IMR-90 (cell line): ENCODE data around the gene FOSB. TPM values are rescaled to one million over a fixed set of nuclear protein-coding genes. Genes with fewer than 3 reads are reported as not detected.

Source experiments
- ATAC-seq: fragments of 200-7000 bp; cut with Tn5 transposase; 2 replicates; pipeline ENCODE4 v1.9.1; 2020; ENCODE audit warnings: low read depth, mild to moderate bottlenecking, moderate library complexity
- BruUV-seq: library from RNA; stranded (reverse); fragments of 400-500 nt; replicated peaks from 2 replicates; lab custom pipeline; 2021; lab: Mats Ljungman, UMichigan
- CTCF ChIA-PET: fragments of 300-600 bp; formaldehyde crosslinking; extraction: SDS; loops from one replicate; lab custom pipeline; 2021; ENCODE audit warnings: antibody characterized with exemption; lab: Yijun Ruan, JAX
- POLR2A ChIA-PET: fragments of 300-600 bp; sonication (Branson Sonifier 250); formaldehyde crosslinking; loops from one replicate; lab custom pipeline; 2022; ENCODE audit warnings: antibody characterized with exemption; ENCODE audit not compliant: unreplicated experiment; lab: Charles Lee
- DNase-seq: peaks from one replicate; pipeline ENCODE4 v3.0.0; 2013
- H2AFZ ChIP-seq: replicated peaks from 2 replicates; pipeline ENCODE3; 2013; ENCODE audit warnings: low read length, mild to moderate bottlenecking; ENCODE audit not compliant: poor library complexity
- H2AK5ac ChIP-seq: 2 replicates; pipeline ENCODE4 v1.6.1; 2013; ENCODE audit warnings: low read depth, low read length, inconsistent platforms
- H2AK9ac ChIP-seq: replicated peaks from 2 replicates; pipeline ENCODE3; 2013; ENCODE audit warnings: mild to moderate bottlenecking, low read depth, low read length, moderate library complexity; ENCODE audit not compliant: poor library complexity
- H2BK120ac ChIP-seq: 2 replicates; pipeline ENCODE4 v1.6.1; 2013; ENCODE audit warnings: low read depth, low read length, inconsistent platforms
- H2BK15ac ChIP-seq: 3 replicates; pipeline ENCODE4 v1.6.1; 2013; ENCODE audit warnings: low read depth, low read length, inconsistent platforms
- H2BK20ac ChIP-seq: 2 replicates; pipeline ENCODE4 v1.6.1; 2013; ENCODE audit warnings: low read depth, mild to moderate bottlenecking, inconsistent platforms, low read length, moderate library complexity
- H2BK5ac ChIP-seq: 2 replicates; pipeline ENCODE4 v1.6.1; 2013; ENCODE audit warnings: mild to moderate bottlenecking, low read depth, low read length, inconsistent platforms; ENCODE audit not compliant: poor library complexity, severe bottlenecking
- H3K14ac ChIP-seq: replicated peaks from 2 replicates; pipeline ENCODE4 v1.6.1; 2013; ENCODE audit warnings: low read depth, low read length, inconsistent platforms
- H3K18ac ChIP-seq: 2 replicates; pipeline ENCODE4 v1.6.1; 2013; ENCODE audit warnings: low read depth, low read length, control low read depth
- H3K23ac ChIP-seq: 2 replicates; pipeline ENCODE4 v1.6.1; 2013; ENCODE audit warnings: low read depth, low read length, inconsistent platforms
- H3K27ac ChIP-seq: 2 replicates; pipeline ENCODE4 v1.5.1; 2013; ENCODE audit warnings: mild to moderate bottlenecking, control low read depth, low read length; ENCODE audit not compliant: insufficient read depth
- H3K27me3 ChIP-seq: 2 replicates; pipeline ENCODE4 v1.6.1; 2013; ENCODE audit warnings: low read length; ENCODE audit not compliant: control insufficient read depth, insufficient read depth
- H3K36me3 ChIP-seq: 2 replicates; pipeline ENCODE4 v1.6.1; 2013; ENCODE audit warnings: low read length, mixed read lengths; ENCODE audit not compliant: control insufficient read depth, insufficient read depth
- H3K4ac ChIP-seq: 2 replicates; pipeline ENCODE4 v1.6.1; 2013; ENCODE audit warnings: low read depth, low read length, inconsistent platforms
- H3K4me1 ChIP-seq: 2 replicates; pipeline ENCODE4 v1.6.1; 2013; ENCODE audit warnings: low read length, mixed read lengths; ENCODE audit not compliant: control insufficient read depth, insufficient read depth
- H3K4me2 ChIP-seq: 2 replicates; pipeline ENCODE4 v1.6.1; 2013; ENCODE audit warnings: low read depth, mild to moderate bottlenecking, control low read depth, low read length, moderate library complexity
- H3K4me3 ChIP-seq: 2 replicates; pipeline ENCODE4 v1.5.1; 2013; ENCODE audit warnings: low read depth, mild to moderate bottlenecking, control low read depth, low read length, moderate library complexity; ENCODE audit not compliant: insufficient read depth
- H3K56ac ChIP-seq: 2 replicates; pipeline ENCODE4 v1.6.1; 2013; ENCODE audit warnings: low read length, inconsistent platforms; ENCODE audit not compliant: insufficient read depth; ENCODE audit errors: extremely low read depth
- H3K79me1 ChIP-seq, 2 experiments: 2 replicates each; pipeline ENCODE4 v1.6.1; 2013; ENCODE audit warnings: low read length in 2 of 2, inconsistent platforms in 1 of 2, low read depth in 1 of 2
- H3K9ac ChIP-seq: 2 replicates; pipeline ENCODE4 v1.6.1; 2013; ENCODE audit warnings: low read depth, low read length, control low read depth
- H3K9me1 ChIP-seq: 2 replicates; pipeline ENCODE4 v1.6.1; 2013; ENCODE audit warnings: low read length, inconsistent platforms; ENCODE audit not compliant: insufficient read depth
- H3K9me3 ChIP-seq: 2 replicates; pipeline ENCODE4 v1.6.1; 2013; ENCODE audit warnings: low read length; ENCODE audit not compliant: control insufficient read depth, insufficient read depth
- H4K20me1 ChIP-seq: 2 replicates; pipeline ENCODE4 v1.6.1; 2013; ENCODE audit warnings: low read length, inconsistent platforms; ENCODE audit not compliant: insufficient read depth
- H4K5ac ChIP-seq: 2 replicates; pipeline ENCODE4 v1.6.1; 2013; ENCODE audit warnings: mild to moderate bottlenecking, low read depth, low read length, control low read depth
- H4K8ac ChIP-seq, 2 experiments: 2 replicates each; pipeline ENCODE4 v1.6.1; 2013; ENCODE audit warnings: low read depth in 2 of 2, low read length in 2 of 2, control low read depth in 1 of 2, inconsistent platforms in 1 of 2
- H4K91ac ChIP-seq: 2 replicates; pipeline ENCODE4 v1.6.1; 2013; ENCODE audit warnings: low read depth, low read length, inconsistent platforms; ENCODE audit not compliant: insufficient read depth
- BHLHE40 ChIP-seq: fragments of 150-350 bp; IDR thresholded peaks from 2 replicates; pipeline ENCODE4 v1.6.1; 2016; ENCODE audit warnings: mild to moderate bottlenecking, low read depth, low read length
- CEBPB ChIP-seq: IDR thresholded peaks from 2 replicates; pipeline ENCODE4 v1.6.1; 2012; ENCODE audit warnings: low read depth, low read length, improper control_type of control experiment
- CHD1 ChIP-seq: IDR thresholded peaks from 2 replicates; pipeline ENCODE4 v1.6.1; 2012; ENCODE audit warnings: low read depth, low read length, improper control_type of control experiment
- CTCF ChIP-seq: conservative IDR thresholded peaks from 2 replicates; pipeline ENCODE4 v1.5.1; 2012; ENCODE audit warnings: mild to moderate bottlenecking, low read depth, low read length, improper control_type of control experiment
- ELK1 ChIP-seq: fragments of 150-350 bp; IDR thresholded peaks from 2 replicates; pipeline ENCODE4 v1.6.1; 2016; ENCODE audit warnings: low read depth, mild to moderate bottlenecking, low read length, moderate library complexity, borderline replicate concordance
- FOS ChIP-seq: fragments of 150-350 bp; IDR thresholded peaks from 2 replicates; pipeline ENCODE4 v1.6.1; 2016; ENCODE audit warnings: low read depth, low read length
- MAFK ChIP-seq: IDR thresholded peaks from 2 replicates; pipeline ENCODE4 v1.6.1; 2012; ENCODE audit warnings: low read depth, low read length, improper control_type of control experiment
- MAZ ChIP-seq: IDR thresholded peaks from 2 replicates; pipeline ENCODE4 v1.6.1; 2012; ENCODE audit warnings: low read depth, mild to moderate bottlenecking, low read length, improper control_type of control experiment, moderate library complexity, borderline replicate concordance
- MXI1 ChIP-seq: IDR thresholded peaks from 2 replicates; pipeline ENCODE4 v1.6.1; 2012; ENCODE audit warnings: low read depth, mild to moderate bottlenecking, low read length, moderate library complexity, borderline replicate concordance
- NFE2L2 ChIP-seq: fragments of 150-350 bp; IDR thresholded peaks from 2 replicates; pipeline ENCODE4 v1.6.1; 2016; ENCODE audit warnings: low read depth, mild to moderate bottlenecking, low read length
- POLR2A ChIP-seq: IDR thresholded peaks from 2 replicates; pipeline ENCODE4 v1.6.1; 2012; ENCODE audit warnings: mild to moderate bottlenecking, low read depth, low read length
- RAD21 ChIP-seq: IDR thresholded peaks from 2 replicates; pipeline ENCODE4 v1.6.1; 2012; ENCODE audit warnings: low read length, improper control_type of control experiment
- RCOR1 ChIP-seq: IDR thresholded peaks from 2 replicates; pipeline ENCODE4 v1.6.1; 2012; ENCODE audit warnings: mild to moderate bottlenecking, low read length, improper control_type of control experiment; ENCODE audit not compliant: insufficient replicate concordance
- RFX5 ChIP-seq: IDR thresholded peaks from 2 replicates; pipeline ENCODE4 v1.8.0; 2012; ENCODE audit warnings: low read depth, mild to moderate bottlenecking, low read length, moderate library complexity
- SMC3 ChIP-seq: fragments of 150-350 bp; IDR thresholded peaks from 2 replicates; pipeline ENCODE4 v1.6.1; 2016; ENCODE audit warnings: low read depth, mild to moderate bottlenecking, antibody characterized with exemption, low read length, moderate library complexity
- USF2 ChIP-seq: fragments of 150-350 bp; IDR thresholded peaks from 2 replicates; pipeline ENCODE4 v1.6.1; 2017; ENCODE audit warnings: mild to moderate bottlenecking, antibody characterized with exemption, low read length, low read depth
- WGBS, 2 experiments: methylation state at CpG; one replicate each; pipeline versions ENCODE4 v1.1.5 to v1.1.7; 2013; ENCODE audit warnings: missing lambda C conversion rate in 2 of 2; ENCODE audit not compliant: insufficient read length in 1 of 2; ENCODE audit errors: extremely low coverage in 2 of 2; 5-methylcytosine and 5-hydroxymethylcytosine counted together
- dilution Hi-C: fragments of 300-500 bp; cut with HindIII; formaldehyde crosslinking; loops from one replicate; pipeline ENCODE4 v1.14.3; 2018; ENCODE audit warnings: low sequenced_read_pairs; ENCODE audit not compliant: unreplicated experiment
- in situ Hi-C: fragments of 300-500 bp; cut with MboI; formaldehyde crosslinking; loops from 3 replicates; pipeline ENCODE4 v1.14.3; 2019; ENCODE audit warnings: low sequenced_read_pairs, inconsistent platforms, mixed read lengths
- intact Hi-C: fragments of 100-400 bp; cut with micrococcal nuclease; formaldehyde crosslinking; loops from 2 replicates; pipeline ENCODE4 v1.10.0; 2022
- polyA plus RNA-seq, 3 experiments: library from polyadenylated mRNA; depleted of rRNA; stranded (reverse); fragments of >200 nt; gene quantifications; 2 replicates each; pipeline ENCODE4 v1.2.3, GENCODE V29; 2012; ENCODE audit warnings: low replicate concordance in 1 of 3
- total RNA-seq: library from RNA; depleted of rRNA; stranded (reverse); fragments of >200 nt; gene quantifications from 2 replicates; pipeline ENCODE4 v1.2.3, GENCODE V29; 2012

Gene FOSB
- total and polyA plus RNA-seq, 2 of the 4 experiments (the other 2 are of a cell fraction): 11.1 to 15.6 TPM

- H3K18ac ChIP-seq: no peak overlapping the region
- H3K9me1 ChIP-seq: peaks cover 7% of the 10 kb centered on the region; the same call in 1 of the 2 replicates
- H3K14ac ChIP-seq: no peak overlapping the region
- no peak overlapping the region for H3K9ac ChIP-seq
- CTCF ChIA-PET: interaction anchor here (0.5 to 1.5 kb wide), 3 partner anchors 9 to 197 kb away, joined by 3 to 7 read pairs (median 4); no protein-coding TSS in a partner anchor
- H2BK20ac ChIP-seq: no peak overlapping the region
- POLR2A ChIA-PET: no interaction called here
- H3K4ac ChIP-seq: no peak overlapping the region
- no peak overlapping the region for H3K56ac ChIP-seq
- peaks cover 0 to 28% of the 10 kb centered on the region in 2 experiments; a peak in 1 of 4 replicates for H3K79me1 ChIP-seq
- H4K5ac ChIP-seq: no peak overlapping the region
- H3K27ac ChIP-seq: no peak overlapping the region
- intact Hi-C loops (no loop called here), in situ Hi-C loops (no loop called here), dilution Hi-C loops (no loop called here)
- H2BK120ac ChIP-seq: no peak overlapping the region
- ATAC-seq (no peak), DNase-seq (no peak)
- no CpG with 5 or more reads among the region's 3 CpGs for WGBS, 2 experiments
- H4K8ac ChIP-seq: no peak overlapping the region
- H3K27me3 ChIP-seq: no peaks in the 10 kb centered on the region
- H3K36me3 ChIP-seq: no peaks in the 10 kb centered on the region
- H2AK9ac ChIP-seq: no peak overlapping the region
- no peak overlapping the region for H2BK15ac ChIP-seq
- H3K9me3 ChIP-seq: no peaks in the 10 kb centered on the region
- no peak overlapping the region for H3K23ac ChIP-seq
- H2AFZ ChIP-seq: no peak overlapping the region
- H4K20me1 ChIP-seq: no peaks in the 10 kb centered on the region
- TF ChIP-seq FOS: no peak
- no peak for TF ChIP-seq MXI1
- no peak for TF ChIP-seq RCOR1
- TF ChIP-seq CEBPB: no peak
- no peak for TF ChIP-seq MAFK
- TF ChIP-seq MAZ: no peak
- TF ChIP-seq BHLHE40: no peak
- TF ChIP-seq ELK1: no peak
- TF ChIP-seq POLR2A: no peak
- no peak for TF ChIP-seq RAD21
- TF ChIP-seq USF2: no peak
- no peak for TF ChIP-seq RFX5
- no peak for TF ChIP-seq CHD1
- TF ChIP-seq NFE2L2: no peak
- no peak for TF ChIP-seq SMC3
- TF ChIP-seq CTCF: no peak
- no peak overlapping the region for H3K4me3 ChIP-seq
- H4K91ac ChIP-seq: no peak overlapping the region
- no peak overlapping the region for H2AK5ac ChIP-seq
- H2BK5ac ChIP-seq: no peak overlapping the region
- no TSS peak for BruUV-seq
- H3K4me1 ChIP-seq: peaks cover 10% of the 10 kb centered on the region
- no peak overlapping the region for H3K4me2 ChIP-seq
Measured at GRCh38 chr19:45448425-45448756, 19.4 kb upstream of the FOSB start.
